ENCODE results near the gene TWIST2.

TWIST2 gene

DNA sequence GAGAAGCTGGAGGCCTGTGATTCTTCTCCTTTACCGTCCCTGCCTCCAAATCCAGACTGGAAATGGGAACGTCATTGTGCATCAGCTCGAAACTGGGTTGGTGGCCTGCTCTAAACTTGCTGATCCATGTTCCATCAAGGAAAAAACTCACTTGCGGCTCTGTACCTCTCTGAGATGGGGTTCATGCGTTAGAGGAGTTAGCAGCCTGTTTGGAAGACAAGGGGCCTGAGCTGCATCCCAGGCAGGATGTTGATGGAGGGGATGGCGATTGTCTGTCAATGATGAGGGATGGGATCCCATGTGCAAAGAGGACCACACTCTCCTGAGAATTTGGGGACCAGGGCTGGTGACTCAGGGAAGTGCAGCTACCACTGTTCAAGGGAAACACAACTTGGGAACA, 26.0 kb downstream of the TWIST2 start:
- Histone ChIP-seq H3K9ac (ENCODE audit: insufficient read length, low read depth) (no peak overlapping the region), H3K36me3 (ENCODE audit: insufficient read depth, insufficient read length, low read length) (no peaks in the 10 kb centered on the region), H3K4me1 (ENCODE audit: insufficient read depth, insufficient read length) (no peaks in the 10 kb centered on the region), H3K4me3 (ENCODE audit: insufficient read length, low read depth) (no peak overlapping the region), H3K27me3 (ENCODE audit: insufficient read depth, insufficient read length) (no peaks in the 10 kb centered on the region), H3K9me3 (ENCODE audit: insufficient read depth, low read length) (no peaks in the 10 kb centered on the region)
- DNase-seq (ENCODE audit: low read depth, low spot score) = no peak
- TF ChIP-seq YY1 (IDR thresholded peaks at IDR 0.05; ENCODE audit: insufficient read depth, insufficient read length) = no peak
- TF ChIP-seq ZNF274 (IDR thresholded peaks at IDR 0.05; ENCODE audit: low read depth, low read length) = no peak
- TF ChIP-seq SUZ12 (IDR thresholded peaks at IDR 0.05; ENCODE audit: extremely low read depth, insufficient read depth, insufficient read length) = no peak

DNA sequence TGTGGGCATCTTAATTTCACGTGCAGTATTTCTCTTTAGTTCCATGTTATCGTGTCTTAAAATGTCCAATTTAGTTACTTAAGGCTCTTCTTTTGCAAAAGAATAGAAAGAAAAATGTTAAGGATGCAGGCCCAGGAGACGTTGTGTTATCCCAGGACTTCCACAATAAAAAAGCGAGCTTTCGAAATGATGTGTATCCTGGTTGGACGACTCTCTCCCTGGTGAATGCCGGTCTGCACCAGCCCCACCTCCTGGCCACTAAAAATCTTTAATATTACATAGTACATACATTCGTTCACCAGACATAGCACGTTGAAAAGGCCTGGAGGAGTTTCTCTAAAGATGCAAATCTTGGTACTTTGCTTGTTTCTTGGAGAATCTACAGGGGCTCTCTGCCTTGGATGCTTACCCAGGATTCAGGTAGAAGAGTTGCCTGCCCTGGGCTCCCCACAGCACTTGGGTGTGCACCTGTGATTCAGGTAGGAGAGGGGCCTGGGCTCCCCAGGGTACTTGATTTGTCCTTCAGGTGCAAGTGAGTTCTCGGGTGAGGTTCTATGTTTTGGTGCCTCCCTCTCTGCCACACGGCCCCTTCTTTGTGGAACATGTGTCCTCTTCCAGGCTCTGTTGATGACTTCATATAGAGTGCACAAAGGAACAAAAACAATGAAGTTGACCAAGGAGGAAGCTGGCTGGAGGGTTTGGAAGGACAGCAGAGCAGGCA, 26.6 kb downstream of the TWIST2 start:
- TF ChIP-seq SUZ12 (IDR thresholded peaks at IDR 0.05; ENCODE audit: extremely low read depth, insufficient read depth, insufficient read length) = no peak
- TF ChIP-seq ZNF274 (IDR thresholded peaks at IDR 0.05; ENCODE audit: low read depth, low read length) = no peak
- no peak for TF ChIP-seq YY1 (IDR thresholded peaks at IDR 0.05; ENCODE audit: insufficient read depth, insufficient read length)
- no peaks in the 10 kb centered on the region for H3K36me3 ChIP-seq (ENCODE audit: insufficient read depth, insufficient read length, low read length)
- H3K27me3 ChIP-seq (ENCODE audit: insufficient read depth, insufficient read length) = no peaks in the 10 kb centered on the region
- no peak overlapping the region for H3K4me3 ChIP-seq (ENCODE audit: insufficient read length, low read depth)
- peaks cover 3% of the 10 kb centered on the region; the same call in 1 of the 2 replicates for H3K9me3 ChIP-seq (ENCODE audit: insufficient read depth, low read length)
- no peak for DNase-seq (ENCODE audit: low read depth, low spot score)
- no peaks in the 10 kb centered on the region for H3K4me1 ChIP-seq (ENCODE audit: insufficient read depth, insufficient read length)
- H3K9ac ChIP-seq (ENCODE audit: insufficient read length, low read depth) = no peak overlapping the region

DNA sequence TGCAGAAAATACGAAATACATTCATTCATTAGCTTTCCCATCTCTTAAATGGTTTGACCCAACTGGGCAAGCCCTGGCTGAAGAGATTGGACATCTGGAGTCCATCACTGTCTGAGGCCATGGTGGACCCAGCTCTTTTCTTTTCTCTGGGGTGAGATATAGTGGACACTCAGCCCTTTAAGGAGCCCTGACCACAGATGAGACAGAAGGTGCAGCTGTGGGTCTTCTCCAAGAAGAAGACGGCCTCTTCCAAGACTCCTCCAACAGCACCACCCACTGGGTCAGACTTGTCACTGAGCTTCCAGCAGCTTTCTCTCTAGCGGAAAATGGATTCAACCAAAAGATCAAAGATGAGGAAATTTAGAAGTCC, 27.2 kb downstream of the TWIST2 start:
- H3K4me1 ChIP-seq (ENCODE audit: insufficient read depth, insufficient read length) = no peaks in the 10 kb centered on the region
- no peak overlapping the region for H3K4me3 ChIP-seq (ENCODE audit: insufficient read length, low read depth)
- DNase-seq (ENCODE audit: low read depth, low spot score) = no peak
- H3K36me3 ChIP-seq (ENCODE audit: insufficient read depth, insufficient read length, low read length) = no peaks in the 10 kb centered on the region
- H3K9ac ChIP-seq (ENCODE audit: insufficient read length, low read depth) = no peak overlapping the region
- no peaks in the 10 kb centered on the region for H3K27me3 ChIP-seq (ENCODE audit: insufficient read depth, insufficient read length)
- H3K9me3 ChIP-seq (ENCODE audit: insufficient read depth, low read length) = peaks cover 9% of the 10 kb centered on the region
- no peak for TF ChIP-seq SUZ12 (IDR thresholded peaks at IDR 0.05; ENCODE audit: extremely low read depth, insufficient read depth, insufficient read length)
- TF ChIP-seq YY1 (IDR thresholded peaks at IDR 0.05; ENCODE audit: insufficient read depth, insufficient read length) = no peak
- no peak for TF ChIP-seq ZNF274 (IDR thresholded peaks at IDR 0.05; ENCODE audit: low read depth, low read length)

GRCh38 chr2:238875471-238876231, 27.8 kb downstream of the TWIST2 start:
- DNase-seq (ENCODE audit: low read depth, low spot score) = no peak
- Histone ChIP-seq H3K4me3 (ENCODE audit: insufficient read length, low read depth) (no peak overlapping the region), H3K36me3 (ENCODE audit: insufficient read depth, insufficient read length, low read length) (no peaks in the 10 kb centered on the region), H3K9ac (ENCODE audit: insufficient read length, low read depth) (no peak overlapping the region), H3K9me3 (ENCODE audit: insufficient read depth, low read length) (peaks cover 10% of the 10 kb centered on the region), H3K27me3 (ENCODE audit: insufficient read depth, insufficient read length) (no peaks in the 10 kb centered on the region), H3K4me1 (ENCODE audit: insufficient read depth, insufficient read length) (no peaks in the 10 kb centered on the region)
- TF ChIP-seq SUZ12 (IDR thresholded peaks at IDR 0.05; ENCODE audit: extremely low read depth, insufficient read depth, insufficient read length) (no peak), YY1 (IDR thresholded peaks at IDR 0.05; ENCODE audit: insufficient read depth, insufficient read length) (no peak), ZNF274 (IDR thresholded peaks at IDR 0.05; ENCODE audit: low read depth, low read length) (no peak)

DNA sequence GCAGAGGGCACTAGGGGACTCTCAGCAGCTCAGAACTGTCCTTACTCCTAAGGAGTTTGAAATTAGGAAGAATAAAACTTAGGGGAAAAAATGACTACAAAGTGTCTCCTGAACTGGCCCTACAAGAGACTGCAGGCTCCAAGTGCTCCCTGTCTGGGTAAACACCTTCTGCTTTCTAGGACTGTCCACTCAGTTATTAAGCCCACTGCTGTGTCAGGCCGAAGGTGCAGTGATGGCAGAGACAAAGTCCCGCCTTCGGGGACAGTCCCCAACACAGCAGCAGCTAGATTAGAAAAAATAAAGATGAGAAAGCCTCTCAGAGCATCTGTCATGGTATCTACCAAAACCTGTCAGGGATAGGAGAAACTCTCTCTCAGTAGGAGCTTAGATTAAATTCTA, 28.3 kb downstream of the TWIST2 start:
- Histone ChIP-seq H3K9ac (ENCODE audit: insufficient read length, low read depth) (no peak overlapping the region), H3K4me1 (ENCODE audit: insufficient read depth, insufficient read length) (no peaks in the 10 kb centered on the region), H3K36me3 (ENCODE audit: insufficient read depth, insufficient read length, low read length) (no peaks in the 10 kb centered on the region), H3K9me3 (ENCODE audit: insufficient read depth, low read length) (peaks cover 12% of the 10 kb centered on the region), H3K4me3 (ENCODE audit: insufficient read length, low read depth) (no peak overlapping the region), H3K27me3 (ENCODE audit: insufficient read depth, insufficient read length) (no peaks in the 10 kb centered on the region)
- no peak for DNase-seq (ENCODE audit: low read depth, low spot score)
- no peak for TF ChIP-seq SUZ12 (IDR thresholded peaks at IDR 0.05; ENCODE audit: extremely low read depth, insufficient read depth, insufficient read length)
- no peak for TF ChIP-seq YY1 (IDR thresholded peaks at IDR 0.05; ENCODE audit: insufficient read depth, insufficient read length)
- TF ChIP-seq ZNF274 (IDR thresholded peaks at IDR 0.05; ENCODE audit: low read depth, low read length) = no peak

- Histone ChIP-seq H3K27me3 (ENCODE audit: insufficient read depth, insufficient read length) (no peaks in the 10 kb centered on the region), H3K9me3 (ENCODE audit: insufficient read depth, low read length) (peaks cover 25% of the 10 kb centered on the region)
Measured at GRCh38 chr2:238878051-238878735, 30.3 kb downstream of the TWIST2 start.

GRCh38 chr2:238879043-238879442, 31.2 kb downstream of the TWIST2 start:
- DNase-seq (ENCODE audit: low read depth, low spot score) = no peak
- Histone ChIP-seq H3K27me3 (ENCODE audit: insufficient read depth, insufficient read length) (no peaks in the 10 kb centered on the region), H3K9me3 (ENCODE audit: insufficient read depth, low read length) (peaks cover 25% of the 10 kb centered on the region), H3K9ac (ENCODE audit: insufficient read length, low read depth) (peak overlapping the region; percentile 17), H3K4me3 (ENCODE audit: insufficient read length, low read depth) (no peak overlapping the region), H3K36me3 (ENCODE audit: insufficient read depth, insufficient read length, low read length) (no peaks in the 10 kb centered on the region), H3K4me1 (ENCODE audit: insufficient read depth, insufficient read length) (no peaks in the 10 kb centered on the region)
- TF ChIP-seq YY1 (IDR thresholded peaks at IDR 0.05; ENCODE audit: insufficient read depth, insufficient read length) (no peak), SUZ12 (IDR thresholded peaks at IDR 0.05; ENCODE audit: extremely low read depth, insufficient read depth, insufficient read length) (no peak), ZNF274 (IDR thresholded peaks at IDR 0.05; ENCODE audit: low read depth, low read length) (no peak)

More at GRCh38 chr2:238878051-238878735, 30.3 kb downstream of the TWIST2 start:
- TF ChIP-seq ZNF274 (IDR thresholded peaks at IDR 0.05; ENCODE audit: low read depth, low read length) (no peak), SUZ12 (IDR thresholded peaks at IDR 0.05; ENCODE audit: extremely low read depth, insufficient read depth, insufficient read length) (no peak), YY1 (IDR thresholded peaks at IDR 0.05; ENCODE audit: insufficient read depth, insufficient read length) (no peak)
- no peak for DNase-seq (ENCODE audit: low read depth, low spot score)
- Histone ChIP-seq H3K4me1 (ENCODE audit: insufficient read depth, insufficient read length) (no peaks in the 10 kb centered on the region), H3K9ac (ENCODE audit: insufficient read length, low read depth) (no peak overlapping the region), H3K36me3 (ENCODE audit: insufficient read depth, insufficient read length, low read length) (no peaks in the 10 kb centered on the region), H3K4me3 (ENCODE audit: insufficient read length, low read depth) (no peak overlapping the region)

Measured in NT2/D1 (cell line).